CD4-positive, alpha-beta T cell treated with Interleukin-12 subunit alpha and Interleukin-12 subunit beta, for 1 hour (primary cell): Measurements from ENCODE around the gene STK38L.
"Not testable (repeated sequence)": the region's sequence is repeated elsewhere in the genome, so short reads cannot be mapped to it uniquely, and the experiment has no call there.

Source experiments
- DNase-seq: peaks from one replicate; pipeline ENCODE4 v3.0.0-alpha.2; 2020

STK38L gene

GRCh38 chr12:27229367-27229766, 14.7 kb upstream of the STK38L start:
- DNase-seq = no peak

- DNase-seq = not testable (repeated sequence)
These were observed 12.7 kb upstream of the STK38L start for GRCh38 chr12:27231374-27231773.

GRCh38 chr12:27233814-27234213, 10.3 kb upstream of the STK38L start:
- DNase-seq = no peak

- DNase-seq = no peak
These were observed 7.6 kb upstream of the STK38L start for GRCh38 chr12:27236498-27236897.

- DNase-seq = peak; percentile 20
These were observed 6.0 kb upstream of the STK38L start for GRCh38 chr12:27237790-27238771.

- DNase-seq = no peak
These were observed 1.1 kb upstream of the STK38L start for GRCh38 chr12:27243006-27243405.

- DNase-seq = no peak
These were observed 803 bp downstream of the STK38L start for GRCh38 chr12:27244689-27245488.

- DNase-seq = no peak
These were observed 2.1 kb downstream of the STK38L start for GRCh38 chr12:27246141-27246540.

GRCh38 chr12:27246774-27247173, 2.7 kb downstream of the STK38L start:
- no peak for DNase-seq

GRCh38 chr12:27252934-27253333, 8.8 kb downstream of the STK38L start:
- no peak for DNase-seq

- no peak for DNase-seq
These were observed 9.3 kb downstream of the STK38L start for GRCh38 chr12:27253347-27253746.

- no peak for DNase-seq
These were observed 11.7 kb downstream of the STK38L start for GRCh38 chr12:27255806-27256205.

GRCh38 chr12:27257104-27257843, 13.2 kb downstream of the STK38L start:
- no peak for DNase-seq

GRCh38 chr12:27260746-27261145, 16.7 kb downstream of the STK38L start:
- DNase-seq = no peak

- DNase-seq = no peak
These were observed 17.8 kb downstream of the STK38L start for GRCh38 chr12:27261866-27262265.

GRCh38 chr12:27270148-27270547, 26.1 kb downstream of the STK38L start:
- no peak for DNase-seq

- no peak for DNase-seq
These were observed 27.1 kb downstream of the STK38L start for GRCh38 chr12:27271206-27271605.

- no peak for DNase-seq
These were observed 28.4 kb downstream of the STK38L start for GRCh38 chr12:27272373-27273028.

- DNase-seq = no peak
These were observed 29.0 kb downstream of the STK38L start for GRCh38 chr12:27273114-27273513.

- no peak for DNase-seq
These were observed 30.6 kb downstream of the STK38L start for GRCh38 chr12:27274706-27275105.

- no peak for DNase-seq
These were observed 32.2 kb downstream of the STK38L start for GRCh38 chr12:27276275-27276674.

GRCh38 chr12:27277846-27278260, 33.8 kb downstream of the STK38L start:
- no peak for DNase-seq

- no peak for DNase-seq
These were observed 35.7 kb downstream of the STK38L start for GRCh38 chr12:27279826-27280225.
